Measurements from ENCODE around the gene ASB7. TPM values are rescaled to one million over a fixed set of nuclear protein-coding genes. Genes with fewer than 3 reads are reported as not detected.

The ASB7 gene
- total RNA-seq, 3 donors from 2014 or later (not counting 1 experiment from before 2014, with no cell fraction given): 16.1 to 23.1 (median 20.5) TPM

DNA sequence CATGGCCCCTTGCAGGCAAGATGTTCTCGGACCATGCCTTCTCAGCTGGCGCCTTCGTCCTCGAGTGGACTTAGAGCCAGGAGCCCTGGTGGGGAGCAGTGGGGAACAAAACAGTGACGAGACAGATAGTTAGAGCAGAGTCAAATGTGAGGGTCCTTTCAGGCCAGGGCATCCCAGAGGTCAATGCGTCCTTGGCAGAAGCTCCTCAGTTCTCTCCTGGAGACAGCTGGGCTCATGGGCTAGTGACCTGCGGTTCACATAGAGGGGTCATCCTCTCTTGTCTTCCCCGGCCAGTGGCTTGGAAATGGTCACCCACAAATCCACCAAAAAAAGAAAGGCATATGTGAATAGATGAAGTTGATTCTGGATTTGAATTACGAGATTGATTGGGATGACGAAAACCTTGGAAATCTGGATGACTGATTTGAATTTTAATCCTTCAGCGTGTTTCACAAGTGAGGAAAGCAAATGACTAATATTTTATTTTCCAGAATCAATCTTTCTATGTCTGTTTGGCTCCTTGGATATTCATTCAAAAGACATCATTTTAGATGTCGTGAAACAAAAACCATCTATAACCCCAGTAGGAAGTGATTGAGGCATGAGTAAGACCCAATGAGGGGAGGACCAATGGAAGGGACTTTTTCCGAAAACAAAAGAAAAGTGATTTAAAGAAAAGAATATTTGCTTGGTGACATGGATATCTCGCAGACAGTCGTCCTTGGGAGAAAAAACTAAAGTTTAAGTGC lies 84.5 kb downstream of the ASB7 start:
- 94% methylated on average over 14 of the region's 15 CpGs for WGBS (ENCODE audit: insufficient coverage)
- peaks cover 4 to 5% of the 10 kb centered on the region in 2 donors for H3K4me1 Mint-ChIP-seq
- H3K9me3 ChIP-seq (ENCODE audit: control insufficient read depth, insufficient read depth, low read length): no peaks in the 10 kb centered on the region

DNA sequence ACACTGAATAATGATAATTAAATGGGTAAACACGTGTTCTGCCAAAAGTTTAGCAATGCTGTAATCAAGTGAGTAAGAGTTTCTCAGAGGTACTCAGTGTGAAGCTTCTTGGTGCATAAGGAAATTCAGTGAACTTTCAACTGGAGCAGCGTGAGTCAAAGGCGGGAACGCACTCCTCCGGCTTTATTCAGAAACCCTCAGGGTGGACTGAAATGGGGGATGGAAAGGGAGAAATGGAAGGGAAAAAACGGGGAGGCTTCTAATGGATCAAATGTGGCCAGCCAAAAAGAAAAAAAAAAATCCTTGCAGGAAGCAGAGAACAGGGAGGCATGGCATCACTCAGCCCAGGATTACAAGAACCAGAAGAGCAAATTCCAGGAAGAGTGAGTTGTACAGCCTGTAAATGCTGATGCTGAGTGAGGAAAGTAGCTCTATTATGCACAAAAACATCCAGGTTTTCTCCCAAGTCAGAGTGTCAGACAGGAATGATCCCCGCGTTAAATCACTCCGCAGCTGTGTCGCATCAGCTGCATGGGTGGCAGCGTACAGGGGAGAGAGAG lies 85.3 kb downstream of the ASB7 start:
- ATAC-seq: no peak
- no peaks in the 10 kb centered on the region for H3K9me3 ChIP-seq (ENCODE audit: control insufficient read depth, insufficient read depth, low read length)
- H3K4me3 ChIP-seq (ENCODE audit: low read length): no peak overlapping the region
- no peaks in the 10 kb centered on the region for H3K36me3 ChIP-seq (ENCODE audit: control insufficient read depth, insufficient read depth, low read length)
- no peak overlapping the region for H3K27ac ChIP-seq (ENCODE audit: low read length)
- H3K27ac Mint-ChIP-seq: no peak overlapping the region
- H3K27me3 Mint-ChIP-seq (ENCODE audit: low read depth in 2 of 2): peaks cover 0 to 18% of the 10 kb centered on the region in 2 donors
- DNase-seq: no peak
- TF ChIP-seq, protein P1, sequence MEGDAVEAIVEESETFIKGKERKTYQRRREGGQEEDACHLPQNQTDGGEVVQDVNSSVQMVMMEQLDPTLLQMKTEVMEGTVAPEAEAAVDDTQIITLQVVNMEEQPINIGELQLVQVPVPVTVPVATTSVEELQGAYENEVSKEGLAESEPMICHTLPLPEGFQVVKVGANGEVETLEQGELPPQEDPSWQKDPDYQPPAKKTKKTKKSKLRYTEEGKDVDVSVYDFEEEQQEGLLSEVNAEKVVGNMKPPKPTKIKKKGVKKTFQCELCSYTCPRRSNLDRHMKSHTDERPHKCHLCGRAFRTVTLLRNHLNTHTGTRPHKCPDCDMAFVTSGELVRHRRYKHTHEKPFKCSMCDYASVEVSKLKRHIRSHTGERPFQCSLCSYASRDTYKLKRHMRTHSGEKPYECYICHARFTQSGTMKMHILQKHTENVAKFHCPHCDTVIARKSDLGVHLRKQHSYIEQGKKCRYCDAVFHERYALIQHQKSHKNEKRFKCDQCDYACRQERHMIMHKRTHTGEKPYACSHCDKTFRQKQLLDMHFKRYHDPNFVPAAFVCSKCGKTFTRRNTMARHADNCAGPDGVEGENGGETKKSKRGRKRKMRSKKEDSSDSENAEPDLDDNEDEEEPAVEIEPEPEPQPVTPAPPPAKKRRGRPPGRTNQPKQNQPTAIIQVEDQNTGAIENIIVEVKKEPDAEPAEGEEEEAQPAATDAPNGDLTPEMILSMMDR (IDR thresholded peaks at IDR 0.05): no peak
- no peaks in the 10 kb centered on the region for H3K4me1 Mint-ChIP-seq
- WGBS (ENCODE audit: insufficient coverage): 79% methylated on average over 11 of the region's 11 CpGs
- no peaks in the 10 kb centered on the region for H3K27me3 ChIP-seq (ENCODE audit: control insufficient read depth, insufficient read depth, low read length)
- no peaks in the 10 kb centered on the region for H3K4me1 ChIP-seq (ENCODE audit: control insufficient read depth, insufficient read depth, low read length)
- H3K9me3 Mint-ChIP-seq: no peaks in the 10 kb centered on the region
- H3K4me3 Mint-ChIP-seq: no peak overlapping the region
- intact Hi-C loops (cut with micrococcal nuclease): no loop called here
- H3K36me3 Mint-ChIP-seq: no peaks in the 10 kb centered on the region

More for the DNA sequence above, 84.5 kb downstream of the ASB7 start:
- Histone ChIP-seq H3K36me3 (ENCODE audit: control insufficient read depth, insufficient read depth, low read length) (no peaks in the 10 kb centered on the region), H3K4me3 (ENCODE audit: low read length) (no peak overlapping the region), H3K27ac (ENCODE audit: low read length) (no peak overlapping the region), H3K27me3 (ENCODE audit: control insufficient read depth, insufficient read depth, low read length) (no peaks in the 10 kb centered on the region), H3K4me1 (ENCODE audit: control insufficient read depth, insufficient read depth, low read length) (peaks cover 3% of the 10 kb centered on the region)
- H3K9me3 Mint-ChIP-seq: no peaks in the 10 kb centered on the region
- no peak for DNase-seq
- no peak overlapping the region for H3K27ac Mint-ChIP-seq
- ATAC-seq: no peak
- intact Hi-C loops (cut with micrococcal nuclease): no loop called here
- H3K27me3 Mint-ChIP-seq (ENCODE audit: low read depth in 2 of 2): peaks cover 0 to 18% of the 10 kb centered on the region in 2 donors
- H3K36me3 Mint-ChIP-seq: no peaks in the 10 kb centered on the region
- TF ChIP-seq, protein P1 (IDR thresholded peaks at IDR 0.05): no peak
- H3K4me3 Mint-ChIP-seq: no peak overlapping the region

DNA sequence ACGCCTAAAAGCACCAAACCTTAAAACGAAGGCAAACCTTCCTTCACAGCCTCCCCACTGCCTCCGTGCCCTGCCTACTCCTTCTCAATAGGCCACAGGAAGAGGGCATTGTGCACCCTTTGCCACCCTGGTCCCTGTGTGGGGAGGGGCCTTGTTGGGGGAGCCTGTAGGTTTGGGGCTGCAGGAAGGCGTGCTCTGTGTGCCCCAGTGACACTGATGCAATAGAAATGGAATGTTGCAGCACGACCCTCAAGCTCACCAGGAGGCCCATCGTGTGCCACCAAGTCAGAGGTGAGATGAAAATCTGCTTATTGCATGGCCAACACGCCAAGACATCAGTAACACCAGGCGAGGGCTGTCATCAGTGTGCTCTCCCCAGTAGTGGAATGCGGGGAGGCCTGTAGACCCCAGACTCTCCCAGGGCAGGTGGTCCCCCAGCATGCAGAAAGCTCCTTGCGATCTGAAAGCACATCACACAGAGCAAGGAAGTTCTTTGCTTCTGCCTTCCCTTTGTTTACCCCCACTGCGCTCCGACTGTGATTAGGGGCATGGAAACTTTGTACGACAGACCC lies 86.2 kb downstream of the ASB7 start:
- Mint-ChIP-seq H3K27ac (no peak overlapping the region), H3K27me3 (ENCODE audit: low read depth in 2 of 2) (peaks cover 0 to 23% of the 10 kb centered on the region in 2 donors), H3K36me3 (no peaks in the 10 kb centered on the region), H3K9me3 (no peaks in the 10 kb centered on the region), H3K4me1 (no peaks in the 10 kb centered on the region), H3K4me3 (no peak overlapping the region)
- DNase-seq (no peak), ATAC-seq (no peak)
- no peaks in the 10 kb centered on the region for H3K27me3 ChIP-seq (ENCODE audit: control insufficient read depth, insufficient read depth, low read length)
- H3K27ac ChIP-seq (ENCODE audit: low read length): no peak overlapping the region
- TF ChIP-seq, protein P1 (IDR thresholded peaks at IDR 0.05): no peak
- no peaks in the 10 kb centered on the region for H3K9me3 ChIP-seq (ENCODE audit: control insufficient read depth, insufficient read depth, low read length)
- H3K36me3 ChIP-seq (ENCODE audit: control insufficient read depth, insufficient read depth, low read length): no peaks in the 10 kb centered on the region
- 83% methylated on average over 11 of the region's 13 CpGs for WGBS (ENCODE audit: insufficient coverage)
- intact Hi-C loops (cut with micrococcal nuclease): no loop called here
- no peak overlapping the region for H3K4me3 ChIP-seq (ENCODE audit: low read length)
- no peaks in the 10 kb centered on the region for H3K4me1 ChIP-seq (ENCODE audit: control insufficient read depth, insufficient read depth, low read length)

Data from natural killer cell (primary cell).